HL-60 (cell line): Measurements from ENCODE around the gene IFNB1.

Experiments
- DNase-seq, 2 experiments: peaks; one replicate each; pipeline ENCODE4 v3.0.0-alpha.2; 2010 to 2020; ENCODE audit warnings: low read depth in 1 of 2, low spot score in 1 of 2
- H3K27ac ChIP-seq: fragments of 250-450 bp; sonication (Bioruptor Pico); replicated peaks from 2 replicates; pipeline ENCODE4 v1.5.1; 2020; ENCODE audit warnings: mild to moderate bottlenecking, moderate library complexity
- H3K27me3 ChIP-seq: fragments of 250-450 bp; sonication (Bioruptor Pico); 2 replicates; pipeline ENCODE4 v1.5.1; 2021; ENCODE audit warnings: mild to moderate bottlenecking, moderate library complexity; ENCODE audit not compliant: insufficient read depth, poor library complexity, severe bottlenecking
- H3K4me3 ChIP-seq: replicated peaks from 2 replicates; pipeline ENCODE4 v1.5.1; 2011; ENCODE audit warnings: mild to moderate bottlenecking, control low read depth, low read length; ENCODE audit not compliant: insufficient read depth
- CTCF ChIP-seq: IDR thresholded peaks from one replicate; pipeline ENCODE4 v1.5.1; 2011; ENCODE audit warnings: low read length, control low read depth, inconsistent platforms; ENCODE audit not compliant: insufficient read depth
- GABPA ChIP-seq: IDR thresholded peaks from 2 replicates; pipeline ENCODE4 v1.6.1; 2012; ENCODE audit warnings: low read depth
- POLR2AphosphoS5 ChIP-seq: IDR thresholded peaks from 2 replicates; pipeline ENCODE4 v1.6.1; 2012; ENCODE audit warnings: low read depth
- REST ChIP-seq: IDR thresholded peaks from 2 replicates; pipeline ENCODE4 v1.6.1; 2012; ENCODE audit warnings: low read depth; ENCODE audit not compliant: insufficient replicate concordance
- SPI1 ChIP-seq: IDR thresholded peaks from 2 replicates; pipeline ENCODE4 v1.6.1; 2012; ENCODE audit warnings: low read depth, mild to moderate bottlenecking, borderline replicate concordance

Gene IFNB1

GRCh38 chr9:21119093-21119770 lies 41.5 kb upstream of the IFNB1 start:
- H3K4me3 ChIP-seq: no peak overlapping the region
- H3K27ac ChIP-seq: peak overlapping the region; percentile 43
- peak; percentile 62 to 63 for DNase-seq
- H3K27me3 ChIP-seq: no peaks in the 10 kb centered on the region
- no peak for TF ChIP-seq REST
- TF ChIP-seq POLR2AphosphoS5: peak; percentile 57; the same call in 1 of the 2 replicates

DNA sequence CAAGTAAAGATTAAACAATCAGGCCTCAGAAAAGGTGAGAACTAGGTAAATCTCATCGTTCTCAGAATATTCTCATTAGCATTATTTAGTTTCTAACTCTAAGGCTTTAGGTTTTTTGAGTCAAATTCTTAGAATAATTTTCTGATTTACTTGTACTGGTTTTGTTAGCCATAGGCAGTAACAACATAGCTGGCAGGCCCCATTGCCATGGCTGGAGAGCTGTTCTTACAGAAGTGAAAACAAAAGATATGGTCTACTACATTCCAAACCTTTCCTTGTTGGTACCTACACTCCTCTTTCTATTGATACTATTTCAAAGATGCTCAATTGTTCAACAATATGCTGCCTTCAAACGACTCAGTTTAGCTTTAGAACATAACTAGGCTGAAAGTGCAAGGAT lies 36.6 kb upstream of the IFNB1 start:
- H3K27ac ChIP-seq: no peak overlapping the region
- DNase-seq: no peak
- TF ChIP-seq REST: no peak
- no peak for TF ChIP-seq POLR2AphosphoS5
- TF ChIP-seq SPI1: no peak
- no peak for TF ChIP-seq GABPA
- no peak for TF ChIP-seq CTCF
- H3K27me3 ChIP-seq: no peaks in the 10 kb centered on the region
- H3K4me3 ChIP-seq: no peak overlapping the region

DNA sequence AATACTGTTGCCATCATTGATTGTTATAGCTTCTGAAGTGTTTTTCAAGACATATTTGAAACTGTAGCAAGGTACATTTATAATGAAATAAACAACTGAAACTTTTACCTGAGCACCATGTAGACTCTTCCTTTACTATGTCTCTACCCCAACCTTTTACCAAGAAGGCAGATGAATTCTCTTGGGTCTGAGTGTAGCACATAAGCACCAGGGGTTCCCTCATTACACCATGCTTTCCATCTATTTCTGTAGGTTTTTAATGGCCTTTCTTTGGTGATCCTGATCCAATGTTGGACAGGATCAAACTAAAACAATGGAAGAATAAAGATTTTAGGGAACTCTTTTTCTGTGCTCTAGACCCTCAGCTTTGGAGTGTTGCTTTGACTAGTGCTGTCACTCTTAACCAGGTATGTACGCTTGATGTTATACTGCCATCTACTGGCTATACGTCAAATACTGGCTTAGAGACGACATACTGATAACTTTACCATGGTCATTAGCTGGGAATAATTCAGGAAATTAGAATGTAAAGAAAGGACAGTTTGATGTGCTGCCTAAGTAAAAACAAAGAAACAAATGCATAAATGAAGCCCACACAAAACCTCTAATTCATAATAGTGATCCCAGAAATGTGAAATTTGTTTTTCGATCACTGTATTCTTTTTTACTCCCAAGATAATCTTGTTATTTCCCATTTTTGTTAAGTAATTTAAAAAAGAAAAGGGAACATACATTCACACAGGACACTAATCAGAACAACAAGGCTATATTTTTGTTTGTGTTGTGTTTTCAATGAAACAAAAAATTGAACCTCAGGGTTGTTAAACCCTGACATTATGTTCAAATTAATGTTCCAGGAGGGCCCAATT lies 33.2 kb upstream of the IFNB1 start:
- no peak overlapping the region for H3K27ac ChIP-seq

More for the DNA sequence above, 33.2 kb upstream of the IFNB1 start:
- Histone ChIP-seq H3K27me3 (no peaks in the 10 kb centered on the region), H3K4me3 (no peak overlapping the region)
- peak; percentile 20 to 31 for DNase-seq
- TF ChIP-seq GABPA: no peak
- no peak for TF ChIP-seq POLR2AphosphoS5
- no peak for TF ChIP-seq SPI1
- peak; percentile 39 for TF ChIP-seq CTCF
